ENCODE results near the gene HDAC1.

GRCh38 chr1:32305310-32305709 lies 13.4 kb downstream of the HDAC1 start:
- no peak for TF ChIP-seq EZH2phosphoT487 (IDR thresholded peaks at IDR 0.05; ENCODE audit: borderline replicate concordance)
- TF ChIP-seq CTCF (conservative IDR thresholded peaks at IDR 0.05; ENCODE audit: low read length) = no peak
